ENCODE measurements around the gene TMEM151A.

The TMEM151A gene

GRCh38 chr11:66259956-66260355 lies 31.7 kb upstream of the TMEM151A start:
- no peaks in the 10 kb centered on the region for H3K9me2 ChIP-seq (replicated peaks; ENCODE audit: insufficient read depth, low read length)
- no peak overlapping the region for H3K9ac ChIP-seq (ENCODE audit: low read length)
- no peak overlapping the region for H3K27ac ChIP-seq (ENCODE audit: low read length)
- H3K36me3 ChIP-seq (replicated peaks; ENCODE audit: insufficient read depth, low read length), result no peaks in the 10 kb centered on the region
- H3K27me3 ChIP-seq (replicated peaks; ENCODE audit: insufficient read depth, low read length), result no peaks in the 10 kb centered on the region
- H3K4me3 ChIP-seq (ENCODE audit: low read length), result no peak overlapping the region
- H2AFZ ChIP-seq (ENCODE audit: low read length), result no peak overlapping the region
- H3K4me1 ChIP-seq (ENCODE audit: low read length), result peaks cover 8% of the 10 kb centered on the region
- H4K20me1 ChIP-seq (ENCODE audit: insufficient read depth, low read length), result no peaks in the 10 kb centered on the region
- peaks cover 4% of the 10 kb centered on the region; the same call in 1 of the 2 replicates for H3F3A ChIP-seq (ENCODE audit: insufficient read depth, low read length)
- no peak overlapping the region for H3K4me2 ChIP-seq (ENCODE audit: low read depth, low read length)
- no peak for DNase-seq
- H3K79me2 ChIP-seq (ENCODE audit: low read length), result peaks cover 28% of the 10 kb centered on the region
- no peaks in the 10 kb centered on the region for H3K9me3 ChIP-seq (replicated peaks; ENCODE audit: insufficient read depth, low read length)
- TF ChIP-seq EZH2 (optimal IDR thresholded peaks at IDR 0.05; ENCODE audit: low read depth, low read length) (no peak), EZH2phosphoT487 (IDR thresholded peaks at IDR 0.05; ENCODE audit: low read length) (no peak)
- TF ChIP-seq, protein P1, sequence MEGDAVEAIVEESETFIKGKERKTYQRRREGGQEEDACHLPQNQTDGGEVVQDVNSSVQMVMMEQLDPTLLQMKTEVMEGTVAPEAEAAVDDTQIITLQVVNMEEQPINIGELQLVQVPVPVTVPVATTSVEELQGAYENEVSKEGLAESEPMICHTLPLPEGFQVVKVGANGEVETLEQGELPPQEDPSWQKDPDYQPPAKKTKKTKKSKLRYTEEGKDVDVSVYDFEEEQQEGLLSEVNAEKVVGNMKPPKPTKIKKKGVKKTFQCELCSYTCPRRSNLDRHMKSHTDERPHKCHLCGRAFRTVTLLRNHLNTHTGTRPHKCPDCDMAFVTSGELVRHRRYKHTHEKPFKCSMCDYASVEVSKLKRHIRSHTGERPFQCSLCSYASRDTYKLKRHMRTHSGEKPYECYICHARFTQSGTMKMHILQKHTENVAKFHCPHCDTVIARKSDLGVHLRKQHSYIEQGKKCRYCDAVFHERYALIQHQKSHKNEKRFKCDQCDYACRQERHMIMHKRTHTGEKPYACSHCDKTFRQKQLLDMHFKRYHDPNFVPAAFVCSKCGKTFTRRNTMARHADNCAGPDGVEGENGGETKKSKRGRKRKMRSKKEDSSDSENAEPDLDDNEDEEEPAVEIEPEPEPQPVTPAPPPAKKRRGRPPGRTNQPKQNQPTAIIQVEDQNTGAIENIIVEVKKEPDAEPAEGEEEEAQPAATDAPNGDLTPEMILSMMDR (IDR thresholded peaks at IDR 0.05; ENCODE audit: low read length), result no peak

- DNase-seq, result no peak
These were observed 30.1 kb upstream of the TMEM151A start for GRCh38 chr11:66261578-66261977.

GRCh38 chr11:66262191-66262590 lies 29.5 kb upstream of the TMEM151A start:
- no peak for DNase-seq
- H3K27me3 ChIP-seq (replicated peaks; ENCODE audit: insufficient read depth, low read length), result no peaks in the 10 kb centered on the region
- no peak overlapping the region for H2AFZ ChIP-seq (ENCODE audit: low read length)
- H3K36me3 ChIP-seq (replicated peaks; ENCODE audit: insufficient read depth, low read length), result no peaks in the 10 kb centered on the region
- H3K27ac ChIP-seq (ENCODE audit: low read length), result no peak overlapping the region
- no peak overlapping the region for H3K4me2 ChIP-seq (ENCODE audit: low read depth, low read length)
- no peak overlapping the region for H3K9ac ChIP-seq (ENCODE audit: low read length)
- peaks cover 28% of the 10 kb centered on the region for H3K79me2 ChIP-seq (ENCODE audit: low read length)
- H3K9me2 ChIP-seq (replicated peaks; ENCODE audit: insufficient read depth, low read length), result no peaks in the 10 kb centered on the region
- peaks cover 11% of the 10 kb centered on the region for H3K4me1 ChIP-seq (ENCODE audit: low read length)
- H3F3A ChIP-seq (ENCODE audit: insufficient read depth, low read length), result peaks cover 2% of the 10 kb centered on the region; the same call in 1 of the 2 replicates
- H4K20me1 ChIP-seq (ENCODE audit: insufficient read depth, low read length), result no peaks in the 10 kb centered on the region
- TF ChIP-seq, protein P1 (IDR thresholded peaks at IDR 0.05; ENCODE audit: low read length), result no peak
- TF ChIP-seq EZH2 (optimal IDR thresholded peaks at IDR 0.05; ENCODE audit: low read depth, low read length) (no peak), EZH2phosphoT487 (IDR thresholded peaks at IDR 0.05; ENCODE audit: low read length) (no peak)
- no peak overlapping the region for H3K4me3 ChIP-seq (ENCODE audit: low read length)
- H3K9me3 ChIP-seq (replicated peaks; ENCODE audit: insufficient read depth, low read length), result no peaks in the 10 kb centered on the region

More at GRCh38 chr11:66261578-66261977, 30.1 kb upstream of the TMEM151A start:
- Histone ChIP-seq H3K4me1 (ENCODE audit: low read length) (peaks cover 8% of the 10 kb centered on the region), H3K27me3 (replicated peaks; ENCODE audit: insufficient read depth, low read length) (no peaks in the 10 kb centered on the region), H2AFZ (ENCODE audit: low read length) (no peak overlapping the region), H3K9me3 (replicated peaks; ENCODE audit: insufficient read depth, low read length) (no peaks in the 10 kb centered on the region), H3K36me3 (replicated peaks; ENCODE audit: insufficient read depth, low read length) (no peaks in the 10 kb centered on the region), H3K79me2 (ENCODE audit: low read length) (peaks cover 28% of the 10 kb centered on the region), H4K20me1 (ENCODE audit: insufficient read depth, low read length) (no peaks in the 10 kb centered on the region), H3F3A (ENCODE audit: insufficient read depth, low read length) (peaks cover 4% of the 10 kb centered on the region; the same call in 1 of the 2 replicates), H3K9me2 (replicated peaks; ENCODE audit: insufficient read depth, low read length) (no peaks in the 10 kb centered on the region), H3K4me3 (ENCODE audit: low read length) (no peak overlapping the region), H3K4me2 (ENCODE audit: low read depth, low read length) (no peak overlapping the region), H3K27ac (ENCODE audit: low read length) (no peak overlapping the region), H3K9ac (ENCODE audit: low read length) (no peak overlapping the region)
- TF ChIP-seq EZH2phosphoT487 (IDR thresholded peaks at IDR 0.05; ENCODE audit: low read length) (no peak), EZH2 (optimal IDR thresholded peaks at IDR 0.05; ENCODE audit: low read depth, low read length) (no peak)
- TF ChIP-seq, protein P1 (IDR thresholded peaks at IDR 0.05; ENCODE audit: low read length), result no peak
